ENCODE measurements around the gene CDC42BPB.

CDC42BPB gene

GRCh38 chr14:102902523-102903247 lies 154.7 kb downstream of the CDC42BPB start:
- Histone ChIP-seq H3K79me2 (ENCODE audit: insufficient read depth, low read length) (no peaks in the 10 kb centered on the region), H3K9me3 (ENCODE audit: insufficient read depth, low read length) (no peaks in the 10 kb centered on the region), H2AFZ (ENCODE audit: low read depth, low read length, severe bottlenecking) (no peak overlapping the region), H3K4me3 (ENCODE audit: insufficient read depth, low read length, poor library complexity, severe bottlenecking) (no peak overlapping the region), H3K4me2 (ENCODE audit: low read depth, low read length, poor library complexity, severe bottlenecking) (no peak overlapping the region), H3K9ac (ENCODE audit: low read length) (no peak overlapping the region), H3K9me2 (replicated peaks; ENCODE audit: insufficient read depth, low read length) (no peaks in the 10 kb centered on the region), H3F3A (ENCODE audit: insufficient read depth) (peaks cover 8% of the 10 kb centered on the region), H3K27ac (ENCODE audit: low read depth, low read length) (no peak overlapping the region), H4K20me1 (ENCODE audit: low read depth, low read length) (no peaks in the 10 kb centered on the region), H3K27me3 (ENCODE audit: low read length) (no peaks in the 10 kb centered on the region), H3K36me3 (ENCODE audit: low read length) (no peaks in the 10 kb centered on the region)
- TF ChIP-seq CTCF (IDR thresholded peaks at IDR 0.05; ENCODE audit: insufficient read depth, low read length, poor library complexity, severe bottlenecking) = no peak
- TF ChIP-seq EZH2phosphoT487 (conservative IDR thresholded peaks at IDR 0.05; ENCODE audit: low read length) = no peak

GRCh38 chr14:102902086-102902485 lies 155.3 kb downstream of the CDC42BPB start:
- H3K79me2 ChIP-seq (ENCODE audit: insufficient read depth, low read length) = no peaks in the 10 kb centered on the region
- H3K27ac ChIP-seq (ENCODE audit: low read depth, low read length) = peak overlapping the region; percentile 40; the same call in 1 of the 2 replicates
- TF ChIP-seq EZH2phosphoT487 (conservative IDR thresholded peaks at IDR 0.05; ENCODE audit: low read length) (no peak), CTCF (IDR thresholded peaks at IDR 0.05; ENCODE audit: insufficient read depth, low read length, poor library complexity, severe bottlenecking) (no peak)
- no peak overlapping the region for H2AFZ ChIP-seq (ENCODE audit: low read depth, low read length, severe bottlenecking)
- no peak overlapping the region; the same call in 1 of the 2 replicates for H3K9ac ChIP-seq (ENCODE audit: low read length)
- H4K20me1 ChIP-seq (ENCODE audit: low read depth, low read length) = no peaks in the 10 kb centered on the region
- no peak overlapping the region for H3K4me3 ChIP-seq (ENCODE audit: insufficient read depth, low read length, poor library complexity, severe bottlenecking)
- no peaks in the 10 kb centered on the region for H3K27me3 ChIP-seq (ENCODE audit: low read length)
- H3K36me3 ChIP-seq (ENCODE audit: low read length) = no peaks in the 10 kb centered on the region
- H3K9me3 ChIP-seq (ENCODE audit: insufficient read depth, low read length) = no peaks in the 10 kb centered on the region
- H3K4me2 ChIP-seq (ENCODE audit: low read depth, low read length, poor library complexity, severe bottlenecking) = peak overlapping the region; percentile 42
- peaks cover 8% of the 10 kb centered on the region for H3F3A ChIP-seq (ENCODE audit: insufficient read depth)
- H3K9me2 ChIP-seq (replicated peaks; ENCODE audit: insufficient read depth, low read length) = no peaks in the 10 kb centered on the region

- peak overlapping the region; percentile 44 for H3K4me2 ChIP-seq (ENCODE audit: low read depth, low read length, poor library complexity, severe bottlenecking)
- no peak overlapping the region; the same call in 1 of the 2 replicates for H3K9ac ChIP-seq (ENCODE audit: low read length)
- no peaks in the 10 kb centered on the region for H3K79me2 ChIP-seq (ENCODE audit: insufficient read depth, low read length)
These were observed 155.7 kb downstream of the CDC42BPB start for GRCh38 chr14:102901633-102902032.

More at GRCh38 chr14:102901633-102902032, 155.7 kb downstream of the CDC42BPB start:
- Histone ChIP-seq H3K9me3 (ENCODE audit: insufficient read depth, low read length) (no peaks in the 10 kb centered on the region), H4K20me1 (ENCODE audit: low read depth, low read length) (no peaks in the 10 kb centered on the region), H2AFZ (ENCODE audit: low read depth, low read length, severe bottlenecking) (no peak overlapping the region), H3K4me3 (ENCODE audit: insufficient read depth, low read length, poor library complexity, severe bottlenecking) (no peak overlapping the region), H3K36me3 (ENCODE audit: low read length) (no peaks in the 10 kb centered on the region), H3F3A (ENCODE audit: insufficient read depth) (peaks cover 8% of the 10 kb centered on the region), H3K27me3 (ENCODE audit: low read length) (no peaks in the 10 kb centered on the region), H3K9me2 (replicated peaks; ENCODE audit: insufficient read depth, low read length) (no peaks in the 10 kb centered on the region), H3K27ac (ENCODE audit: low read depth, low read length) (peak overlapping the region; percentile 40; the same call in 1 of the 2 replicates)
- TF ChIP-seq EZH2phosphoT487 (conservative IDR thresholded peaks at IDR 0.05; ENCODE audit: low read length) (no peak), CTCF (IDR thresholded peaks at IDR 0.05; ENCODE audit: insufficient read depth, low read length, poor library complexity, severe bottlenecking) (no peak)

Measured in SU-DHL-6 (cell line).